GM12873 (cell line): ENCODE results near the gene FGGY.

Experiments
- TF ChIP-seq, protein P1 (sequence below): IDR thresholded peaks from 2 replicates; pipeline ENCODE4 v1.5.1; 2012; ENCODE audit warnings: low read depth, mild to moderate bottlenecking, moderate library complexity, low read length, control low read depth; ENCODE audit not compliant: insufficient read depth; ENCODE audit errors: missing control alignments

FGGY gene

DNA sequence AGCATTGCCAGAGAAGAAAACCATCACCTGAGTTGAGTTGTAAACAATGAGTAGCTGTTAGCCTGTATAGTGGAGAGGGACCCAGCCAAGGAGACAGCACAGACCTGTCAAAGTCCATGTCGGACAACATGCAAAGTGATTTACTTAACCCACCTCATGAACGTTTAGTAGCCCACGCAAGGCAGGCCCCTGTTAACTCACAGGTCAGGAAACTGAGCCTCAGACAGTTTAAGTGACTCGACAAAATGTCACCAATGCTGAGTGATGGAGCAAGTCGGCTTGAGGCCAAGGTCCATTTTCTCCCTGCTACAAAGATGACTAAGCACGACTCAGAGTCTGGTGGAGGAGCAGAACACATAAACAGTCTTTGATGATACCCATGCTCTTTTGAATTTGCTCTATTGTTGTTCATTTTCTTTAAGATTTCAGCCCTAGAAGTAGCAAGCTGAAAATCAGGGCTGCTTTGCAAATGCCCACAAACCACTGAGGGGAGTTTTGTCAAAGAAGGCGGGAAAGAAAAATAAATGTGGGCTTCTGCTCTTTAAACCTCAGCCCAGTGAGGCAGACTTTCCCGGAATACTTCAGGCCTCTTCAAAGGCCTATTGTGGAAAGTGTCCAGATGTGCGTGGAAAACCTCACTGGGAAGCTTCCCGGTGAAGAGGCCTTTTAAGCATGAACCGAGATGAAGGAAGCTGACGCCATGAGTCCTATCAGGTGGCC, 434.0 kb downstream of the FGGY start:
- TF ChIP-seq, protein P1, sequence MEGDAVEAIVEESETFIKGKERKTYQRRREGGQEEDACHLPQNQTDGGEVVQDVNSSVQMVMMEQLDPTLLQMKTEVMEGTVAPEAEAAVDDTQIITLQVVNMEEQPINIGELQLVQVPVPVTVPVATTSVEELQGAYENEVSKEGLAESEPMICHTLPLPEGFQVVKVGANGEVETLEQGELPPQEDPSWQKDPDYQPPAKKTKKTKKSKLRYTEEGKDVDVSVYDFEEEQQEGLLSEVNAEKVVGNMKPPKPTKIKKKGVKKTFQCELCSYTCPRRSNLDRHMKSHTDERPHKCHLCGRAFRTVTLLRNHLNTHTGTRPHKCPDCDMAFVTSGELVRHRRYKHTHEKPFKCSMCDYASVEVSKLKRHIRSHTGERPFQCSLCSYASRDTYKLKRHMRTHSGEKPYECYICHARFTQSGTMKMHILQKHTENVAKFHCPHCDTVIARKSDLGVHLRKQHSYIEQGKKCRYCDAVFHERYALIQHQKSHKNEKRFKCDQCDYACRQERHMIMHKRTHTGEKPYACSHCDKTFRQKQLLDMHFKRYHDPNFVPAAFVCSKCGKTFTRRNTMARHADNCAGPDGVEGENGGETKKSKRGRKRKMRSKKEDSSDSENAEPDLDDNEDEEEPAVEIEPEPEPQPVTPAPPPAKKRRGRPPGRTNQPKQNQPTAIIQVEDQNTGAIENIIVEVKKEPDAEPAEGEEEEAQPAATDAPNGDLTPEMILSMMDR: no peak

DNA sequence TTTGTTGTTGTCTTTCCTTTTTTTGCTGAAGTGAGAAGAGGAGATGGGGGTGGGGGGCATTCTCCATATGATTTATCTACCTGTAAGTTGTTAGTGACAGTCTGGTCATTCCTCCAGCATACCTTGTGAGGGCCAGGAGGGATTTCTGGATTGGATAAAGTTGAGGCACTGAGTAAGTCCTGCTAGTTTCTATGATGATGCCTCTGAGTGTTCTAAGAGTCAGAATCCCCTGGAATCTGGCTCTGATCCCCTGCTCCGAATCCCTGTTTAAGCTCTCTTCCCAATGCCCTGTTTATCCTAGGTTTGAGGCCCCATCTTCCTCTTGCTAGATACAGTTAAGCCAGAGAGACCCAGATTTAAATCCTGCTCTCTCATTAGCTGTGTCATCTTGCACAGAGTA, 434.7 kb downstream of the FGGY start:
- TF ChIP-seq, protein P1: no peak

DNA sequence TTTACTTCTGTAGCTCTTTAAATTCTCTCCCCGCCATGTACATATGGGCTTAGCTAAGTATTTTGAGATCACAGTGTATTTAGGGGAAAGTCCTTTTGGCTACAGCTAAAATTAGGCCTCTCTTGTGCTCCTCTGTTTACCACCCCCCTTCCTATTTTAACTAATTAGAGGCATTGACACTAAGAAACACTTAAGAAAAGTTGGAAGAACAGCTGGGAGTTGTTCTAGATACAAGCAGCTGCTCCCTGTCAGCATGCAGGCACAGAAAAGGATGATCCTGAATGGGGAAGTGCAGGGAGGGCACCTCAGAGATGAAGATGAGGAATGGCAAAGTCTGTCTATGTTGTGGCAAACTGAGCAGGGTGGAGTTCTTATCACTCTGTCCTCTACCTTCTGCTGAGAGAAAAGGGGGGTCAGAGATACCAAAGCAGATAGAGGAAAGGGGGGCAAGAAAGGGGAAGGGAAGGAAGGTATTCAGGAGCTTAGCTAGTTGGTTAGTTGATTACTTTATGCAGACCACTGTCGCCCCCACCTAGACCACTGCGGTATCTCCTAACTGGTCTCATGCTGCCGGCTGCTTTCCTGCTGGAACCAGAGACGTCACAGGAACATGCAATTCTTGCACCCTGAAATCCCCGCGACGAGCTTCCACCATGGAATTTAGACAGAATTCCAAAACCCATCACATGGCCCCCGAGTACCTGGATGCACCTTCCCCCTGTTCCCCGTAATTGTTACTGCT, 435.5 kb downstream of the FGGY start:
- TF ChIP-seq, protein P1: no peak

DNA sequence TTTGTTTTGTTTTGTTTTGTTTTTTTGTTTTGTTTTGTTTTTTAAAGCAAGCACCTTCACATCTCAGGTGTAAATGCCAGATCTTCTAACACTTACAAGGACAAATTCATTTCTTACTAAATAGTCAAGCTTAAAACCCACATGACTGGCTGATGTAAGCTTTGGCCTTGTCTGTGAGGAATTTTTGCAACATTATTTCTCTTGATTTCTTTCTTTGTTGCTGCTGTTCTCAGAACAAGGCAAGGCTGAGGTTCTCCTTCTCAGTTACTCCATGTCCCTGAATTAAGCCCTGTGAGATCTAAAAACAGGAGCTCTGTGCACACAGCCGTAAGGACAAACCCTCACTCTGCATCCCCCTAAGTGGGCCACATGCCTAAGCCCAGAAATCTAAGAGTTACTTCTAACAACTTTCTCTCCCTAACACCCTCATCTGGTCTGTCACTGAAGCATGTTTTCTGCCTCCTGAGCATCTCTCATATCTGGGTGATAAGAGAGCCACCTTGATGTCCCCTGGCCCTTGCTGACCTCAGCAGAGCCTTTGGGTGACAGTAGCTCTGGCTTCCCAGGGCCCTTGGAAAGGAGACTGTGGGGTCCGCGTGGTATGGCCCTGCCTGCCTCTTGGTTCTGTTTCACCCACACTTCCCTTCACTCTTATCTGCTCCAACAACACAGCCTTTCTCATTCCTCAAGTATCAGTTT, 436.7 kb downstream of the FGGY start:
- TF ChIP-seq, protein P1: no peak

DNA sequence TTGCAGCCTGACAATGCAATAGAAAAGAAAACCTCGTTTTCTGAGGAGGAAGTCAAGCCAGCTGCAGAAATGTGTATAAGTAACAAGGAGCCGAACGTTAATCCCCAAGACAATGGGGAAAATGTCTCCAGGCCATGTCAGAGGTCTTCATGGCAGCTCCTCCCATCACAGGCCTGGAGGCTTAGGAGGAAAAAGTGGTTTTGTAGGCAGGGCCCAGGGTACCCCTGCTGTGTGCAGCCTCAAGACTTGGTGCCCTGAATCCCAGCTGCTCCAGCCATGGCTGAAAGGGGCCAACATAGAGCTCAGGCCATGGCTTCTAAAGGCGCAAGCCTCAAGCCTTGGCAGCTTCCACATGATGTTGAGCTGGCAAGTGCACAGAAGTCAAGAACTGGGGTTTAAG, 439.9 kb downstream of the FGGY start:
- TF ChIP-seq, protein P1: no peak

DNA sequence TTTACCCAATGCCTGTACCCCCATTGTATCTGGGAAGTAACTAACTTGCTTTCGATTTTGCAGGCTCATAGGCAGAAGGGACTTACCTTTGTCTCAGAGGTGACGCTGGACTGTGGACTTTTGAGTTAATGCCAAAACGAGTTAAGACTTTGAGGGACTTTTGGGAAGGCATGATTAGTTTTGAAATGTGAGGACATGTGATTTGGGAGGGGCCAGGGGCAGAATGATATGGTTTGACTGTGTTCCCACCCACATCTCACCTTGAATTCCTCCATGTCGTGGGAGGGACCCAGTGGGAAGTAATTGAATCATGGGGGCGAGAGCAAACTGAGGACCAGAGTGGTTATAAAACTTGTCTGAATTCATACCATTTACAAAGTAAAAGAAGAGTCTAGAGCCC, 440.7 kb downstream of the FGGY start:
- TF ChIP-seq, protein P1: no peak

DNA sequence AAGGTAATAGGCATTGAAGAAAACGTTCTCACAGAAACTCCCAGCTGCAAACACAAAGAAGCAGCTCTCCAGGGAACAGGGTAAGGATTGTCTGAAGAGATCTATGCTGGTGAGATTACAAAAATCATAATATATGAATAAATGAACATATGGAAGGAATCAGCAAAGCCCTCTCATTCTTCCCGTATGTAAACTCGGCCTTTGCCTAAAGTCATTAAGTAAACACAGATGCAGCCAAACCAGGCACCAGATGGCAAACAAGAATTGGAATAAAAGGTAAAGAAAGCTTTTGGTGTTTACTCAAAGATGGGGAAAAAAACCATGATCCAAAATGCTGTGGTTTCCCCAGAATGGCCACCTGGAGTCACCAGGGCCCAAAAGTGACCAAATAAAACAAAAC, 441.3 kb downstream of the FGGY start:
- TF ChIP-seq, protein P1: no peak
